ENCODE measurements around the gene IL12RB2.

IL12RB2 gene, protein sequence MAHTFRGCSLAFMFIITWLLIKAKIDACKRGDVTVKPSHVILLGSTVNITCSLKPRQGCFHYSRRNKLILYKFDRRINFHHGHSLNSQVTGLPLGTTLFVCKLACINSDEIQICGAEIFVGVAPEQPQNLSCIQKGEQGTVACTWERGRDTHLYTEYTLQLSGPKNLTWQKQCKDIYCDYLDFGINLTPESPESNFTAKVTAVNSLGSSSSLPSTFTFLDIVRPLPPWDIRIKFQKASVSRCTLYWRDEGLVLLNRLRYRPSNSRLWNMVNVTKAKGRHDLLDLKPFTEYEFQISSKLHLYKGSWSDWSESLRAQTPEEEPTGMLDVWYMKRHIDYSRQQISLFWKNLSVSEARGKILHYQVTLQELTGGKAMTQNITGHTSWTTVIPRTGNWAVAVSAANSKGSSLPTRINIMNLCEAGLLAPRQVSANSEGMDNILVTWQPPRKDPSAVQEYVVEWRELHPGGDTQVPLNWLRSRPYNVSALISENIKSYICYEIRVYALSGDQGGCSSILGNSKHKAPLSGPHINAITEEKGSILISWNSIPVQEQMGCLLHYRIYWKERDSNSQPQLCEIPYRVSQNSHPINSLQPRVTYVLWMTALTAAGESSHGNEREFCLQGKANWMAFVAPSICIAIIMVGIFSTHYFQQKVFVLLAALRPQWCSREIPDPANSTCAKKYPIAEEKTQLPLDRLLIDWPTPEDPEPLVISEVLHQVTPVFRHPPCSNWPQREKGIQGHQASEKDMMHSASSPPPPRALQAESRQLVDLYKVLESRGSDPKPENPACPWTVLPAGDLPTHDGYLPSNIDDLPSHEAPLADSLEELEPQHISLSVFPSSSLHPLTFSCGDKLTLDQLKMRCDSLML

DNA sequence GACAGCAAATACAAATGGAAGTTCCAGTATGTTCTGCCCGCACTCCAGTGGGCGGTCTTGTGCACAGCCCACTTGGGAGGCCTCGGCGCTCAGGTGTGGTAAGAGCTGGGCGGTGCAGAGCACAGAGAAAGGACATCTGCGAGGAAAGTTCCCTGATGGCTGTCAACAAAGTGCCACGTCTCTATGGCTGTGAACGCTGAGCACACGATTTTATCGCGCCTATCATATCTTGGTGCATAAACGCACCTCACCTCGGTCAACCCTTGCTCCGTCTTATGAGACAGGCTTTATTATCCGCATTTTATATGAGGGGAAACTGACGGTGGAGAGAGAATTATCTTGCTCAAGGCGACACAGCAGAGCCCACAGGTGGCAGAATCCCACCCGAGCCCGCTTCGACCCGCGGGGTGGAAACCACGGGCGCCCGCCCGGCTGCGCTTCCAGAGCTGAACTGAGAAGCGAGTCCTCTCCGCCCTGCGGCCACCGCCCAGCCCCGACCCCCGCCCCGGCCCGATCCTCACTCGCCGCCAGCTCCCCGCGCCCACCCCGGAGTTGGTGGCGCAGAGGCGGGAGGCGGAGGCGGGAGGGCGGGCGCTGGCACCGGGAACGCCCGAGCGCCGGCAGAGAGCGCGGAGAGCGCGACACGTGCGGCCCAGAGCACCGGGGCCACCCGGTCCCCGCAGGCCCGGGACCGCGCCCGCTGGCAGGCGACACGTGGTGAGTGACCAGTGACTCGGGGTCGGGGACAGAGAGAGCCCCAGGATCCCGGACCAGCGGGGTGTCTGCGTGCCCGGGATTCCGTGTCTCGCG, at the start of gene IL12RB2:
Gene IL12RB2 (plus strand): TSS at position 623 of the 810 bp plus-strand sequence. CDS start 12,496 bp downstream, outside the sequence.
- peak; percentile 12 for DNase-seq

DNA sequence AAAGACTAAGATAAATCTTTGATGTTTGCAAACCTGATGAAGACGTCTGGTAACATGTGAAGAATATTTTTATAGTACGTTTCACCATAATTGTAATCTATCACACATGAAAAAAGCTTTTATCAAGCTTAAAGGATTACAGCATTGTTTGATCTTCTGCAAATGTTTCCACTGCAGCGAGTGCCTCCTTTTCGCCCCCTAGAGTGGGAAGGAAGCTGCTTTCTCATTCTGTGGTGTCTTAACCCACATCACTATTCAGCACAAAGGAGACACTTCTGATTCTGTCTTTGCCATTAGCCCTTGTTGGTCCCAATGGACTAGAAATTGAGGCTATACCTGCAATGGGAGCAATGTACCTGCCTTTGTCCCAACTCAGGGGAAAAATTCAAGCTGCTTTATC, 46.0 kb upstream of the IL12RB2 start:
- peak; percentile 19 for DNase-seq

DNA sequence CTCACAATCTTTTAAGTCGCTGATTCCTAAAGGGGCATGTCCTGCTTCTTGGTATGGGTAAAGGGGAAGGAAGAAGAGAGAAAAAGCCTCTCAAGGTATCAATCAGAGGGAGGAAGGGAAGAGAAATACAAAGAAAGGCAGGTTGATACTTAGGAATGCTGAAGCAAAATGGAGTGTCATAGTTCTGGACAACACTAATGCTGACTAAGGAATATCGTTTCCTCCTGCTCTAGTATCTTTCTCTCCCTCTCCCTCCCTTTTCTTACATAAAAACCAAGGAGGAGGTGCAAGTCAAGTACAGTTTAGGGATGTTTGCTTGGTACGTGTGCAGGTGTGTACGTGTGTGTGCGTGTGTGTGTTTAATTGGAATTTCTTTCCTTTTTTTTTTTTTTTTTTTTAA, 44.9 kb upstream of the IL12RB2 start:
- DNase-seq: no peak

DNA sequence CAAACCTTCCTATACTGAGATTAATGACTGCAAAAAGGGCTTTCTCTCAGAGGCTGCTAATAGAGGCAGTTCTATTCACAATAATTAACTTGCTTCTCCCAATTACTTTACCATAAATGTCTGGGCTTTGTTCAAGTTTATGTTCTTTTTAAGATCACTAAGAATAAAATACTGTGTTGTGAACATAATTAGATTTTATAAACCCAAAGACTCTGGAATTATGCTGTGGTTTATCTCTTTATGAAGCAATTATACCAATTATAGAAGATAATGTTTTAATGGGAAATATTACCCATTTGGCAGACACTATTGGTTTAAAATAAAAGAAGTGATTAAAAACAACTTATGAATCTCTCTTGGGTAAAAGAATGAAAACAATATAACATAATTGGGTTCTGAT, 43.5 kb upstream of the IL12RB2 start:
- no peak for DNase-seq

DNA sequence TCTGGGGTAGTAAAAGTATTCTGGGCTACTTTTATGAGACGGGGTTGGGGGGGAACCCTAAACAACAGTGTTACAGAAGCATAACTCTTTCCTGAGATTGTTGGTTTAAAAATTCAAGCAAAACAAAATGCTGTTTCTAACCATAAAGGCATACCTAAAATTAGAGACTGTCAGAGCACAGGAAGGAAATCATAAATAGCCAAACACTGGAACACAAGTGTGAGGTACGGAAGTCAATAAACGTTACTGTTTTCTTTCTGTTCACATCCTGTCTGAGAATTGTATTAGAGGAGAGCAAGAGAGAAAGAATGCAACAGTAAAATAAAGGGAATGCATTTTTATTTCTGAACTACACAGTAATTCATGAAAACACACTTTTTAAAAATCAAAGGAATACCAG, 42.8 kb upstream of the IL12RB2 start:
- no peak for DNase-seq

DNA sequence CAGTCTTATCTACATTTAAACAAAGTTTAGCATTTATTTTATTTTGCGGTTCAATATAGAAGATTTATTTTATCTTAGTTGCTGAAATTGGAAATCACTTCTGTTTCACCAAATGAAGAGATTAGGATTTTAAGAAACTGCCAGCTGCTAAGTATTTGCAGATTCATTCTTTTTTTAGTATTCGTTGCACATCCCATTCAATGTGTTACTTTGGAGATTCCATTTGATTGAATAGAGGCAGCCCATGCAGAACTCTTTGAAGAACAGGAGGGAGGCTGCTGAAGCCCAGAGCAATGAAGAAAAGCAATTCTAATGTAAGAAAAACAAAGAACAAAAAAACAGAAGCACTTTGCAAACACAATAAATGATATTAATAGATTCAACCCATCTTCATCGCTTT, 38.6 kb upstream of the IL12RB2 start:
- DNase-seq: no peak

DNA sequence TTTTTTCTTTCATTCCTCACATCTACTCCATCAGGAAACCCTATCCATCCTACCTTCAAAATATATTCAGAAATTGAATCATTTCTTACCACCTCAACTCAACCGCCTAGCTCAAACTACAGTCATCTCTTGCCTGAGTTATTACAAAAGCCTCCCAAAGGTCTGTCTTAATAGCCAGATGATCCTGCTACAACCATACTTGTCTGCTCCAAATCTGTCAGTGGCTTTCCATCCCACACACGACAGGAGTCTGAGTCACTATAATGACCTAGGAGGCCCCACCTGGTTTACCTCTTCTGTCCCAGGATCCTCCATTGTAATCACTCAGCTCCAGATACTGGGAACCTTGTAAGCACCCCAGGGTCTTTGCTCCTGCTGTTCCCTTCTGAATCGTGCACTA, 37.1 kb upstream of the IL12RB2 start:
- no peak for DNase-seq

DNA sequence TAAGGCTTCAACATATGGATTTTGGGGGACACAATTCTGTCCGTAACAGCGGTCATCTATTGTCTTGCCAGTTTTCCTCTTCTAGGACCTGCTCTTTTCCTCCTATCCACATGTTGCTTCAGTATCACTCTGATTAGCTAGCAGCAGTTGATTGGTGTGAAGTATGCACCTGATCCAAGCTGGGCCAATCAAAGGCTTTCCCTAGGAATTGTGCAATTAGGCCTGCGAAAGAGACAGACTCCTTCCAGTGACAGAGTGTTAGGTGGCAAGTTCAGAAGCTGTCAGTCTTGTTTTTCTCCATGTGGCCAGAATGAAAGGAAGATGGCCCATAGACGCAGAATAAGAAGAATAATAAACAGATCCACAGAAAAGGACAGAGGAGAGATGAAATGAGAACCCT, 34.1 kb upstream of the IL12RB2 start:
- DNase-seq: no peak

DNA sequence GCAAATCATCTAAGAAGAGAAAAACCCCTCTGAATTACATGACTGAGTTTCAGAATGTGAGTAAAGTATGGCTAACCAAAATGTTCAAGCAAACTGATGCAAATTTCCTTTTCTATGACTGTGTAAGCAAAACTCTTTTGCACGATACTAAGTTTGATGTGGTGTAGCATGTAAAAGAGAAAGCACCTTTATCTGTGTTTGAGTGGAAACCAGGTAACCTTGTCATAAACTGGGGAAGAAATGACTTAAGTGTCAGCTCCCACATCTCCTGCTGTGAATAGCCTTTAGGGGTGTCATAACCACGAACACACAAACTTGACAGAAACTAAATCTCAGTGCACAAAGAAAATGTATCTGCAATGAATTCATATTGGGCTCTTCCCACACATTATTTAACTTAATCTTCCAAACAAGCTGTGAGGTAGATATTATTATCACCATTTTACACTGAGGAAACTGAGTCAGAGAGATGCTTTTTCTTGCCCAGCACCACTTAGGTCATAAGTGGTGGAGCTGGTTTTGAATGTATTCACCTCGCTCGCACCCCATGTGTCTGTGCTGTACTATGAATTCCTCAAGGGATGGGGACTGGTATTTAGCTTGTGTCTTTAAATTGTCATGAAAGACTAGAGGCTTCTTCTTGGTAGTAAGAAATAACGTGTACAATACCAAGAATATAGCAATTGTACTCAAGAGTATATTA, 32.9 kb upstream of the IL12RB2 start:
- DNase-seq: no peak

DNA sequence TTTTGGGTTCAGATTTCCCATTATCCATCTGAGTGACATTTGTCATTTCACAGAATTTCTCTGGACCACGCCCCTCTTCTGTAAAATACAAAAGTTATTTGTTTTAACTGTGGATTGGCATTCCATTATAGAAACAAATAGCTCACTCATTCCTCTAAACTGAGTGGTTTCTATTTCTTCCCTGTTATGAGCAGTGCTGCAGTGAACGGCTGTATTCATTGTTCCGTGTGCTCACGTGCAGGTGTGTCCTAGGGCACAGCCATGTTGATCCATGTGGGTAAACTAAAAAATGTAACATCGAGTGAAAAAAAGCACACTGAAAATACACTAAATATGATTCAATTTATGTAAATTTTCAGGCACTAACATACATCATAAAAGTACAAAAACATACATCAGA, 27.0 kb upstream of the IL12RB2 start:
- DNase-seq: no peak

DNA sequence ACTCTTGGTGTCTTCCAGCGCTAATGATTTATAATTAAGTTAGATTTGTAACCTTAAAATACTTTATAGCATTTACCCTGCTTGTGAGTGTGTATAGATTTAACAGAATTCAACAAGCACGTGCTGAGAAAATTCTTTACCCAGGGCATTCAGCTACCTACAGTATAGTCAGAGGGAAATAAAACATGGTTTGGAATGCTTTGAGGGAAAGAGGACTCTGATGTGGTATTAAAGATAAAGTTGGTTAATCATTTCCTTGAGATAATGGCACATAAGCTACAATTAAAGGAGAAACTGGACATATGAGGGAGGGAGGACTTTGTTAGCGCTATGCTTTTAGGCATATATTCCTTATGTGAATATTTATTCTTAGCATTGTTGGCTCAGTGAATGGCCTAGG, 26.4 kb upstream of the IL12RB2 start:
- no peak for DNase-seq

DNA sequence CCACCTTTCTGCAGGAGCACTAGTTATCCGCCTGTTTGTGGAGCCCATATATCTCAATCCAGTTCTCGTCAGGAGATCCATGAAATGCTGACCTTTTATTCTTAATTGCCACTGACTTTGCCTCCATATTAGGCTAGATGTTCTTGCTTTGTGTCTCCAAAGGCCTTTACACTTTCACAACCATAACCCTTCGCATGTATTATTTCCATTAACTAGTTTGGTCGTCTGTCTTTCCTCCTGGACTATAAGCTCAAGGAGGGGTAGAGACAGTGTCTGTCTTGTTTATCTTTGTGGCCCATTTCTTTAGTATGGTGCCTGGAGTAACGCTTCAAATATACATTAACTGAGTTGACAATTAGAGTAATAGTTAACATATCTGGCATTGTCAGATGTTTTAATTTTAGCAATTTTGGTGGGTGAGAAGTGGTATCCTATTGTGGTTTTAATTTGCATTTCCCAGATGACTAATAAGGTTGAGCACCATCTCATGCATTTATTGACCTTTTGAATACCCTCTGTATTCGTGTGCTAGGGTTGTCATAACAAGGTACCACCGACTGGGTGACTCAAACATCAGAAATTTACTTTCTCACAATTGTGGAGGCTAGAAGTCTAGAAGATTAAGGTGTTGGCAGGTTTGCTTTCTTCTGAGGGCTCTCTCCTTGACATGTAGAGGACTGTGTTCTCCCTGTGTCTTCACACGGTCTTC, 21.7 kb upstream of the IL12RB2 start:
- no peak for DNase-seq

DNA sequence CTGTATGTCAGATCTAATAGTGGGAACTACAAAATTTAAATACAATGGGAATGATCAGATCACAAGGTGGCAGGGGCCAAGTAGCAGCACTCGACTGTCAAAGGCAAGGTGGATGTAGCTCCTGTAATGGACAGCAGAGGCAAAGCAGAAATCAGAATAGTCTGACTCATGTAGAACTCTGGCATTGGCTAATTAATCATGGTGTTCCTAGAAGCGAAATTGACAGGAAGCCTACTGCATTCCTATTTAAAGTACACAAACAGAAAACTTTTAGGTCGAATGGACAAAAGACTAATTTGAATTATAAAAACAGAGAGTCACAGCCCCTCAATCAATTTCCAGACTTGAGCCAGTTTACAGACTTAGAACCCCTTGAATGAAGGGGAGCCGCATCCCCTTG, 17.4 kb upstream of the IL12RB2 start:
- DNase-seq: no peak

DNA sequence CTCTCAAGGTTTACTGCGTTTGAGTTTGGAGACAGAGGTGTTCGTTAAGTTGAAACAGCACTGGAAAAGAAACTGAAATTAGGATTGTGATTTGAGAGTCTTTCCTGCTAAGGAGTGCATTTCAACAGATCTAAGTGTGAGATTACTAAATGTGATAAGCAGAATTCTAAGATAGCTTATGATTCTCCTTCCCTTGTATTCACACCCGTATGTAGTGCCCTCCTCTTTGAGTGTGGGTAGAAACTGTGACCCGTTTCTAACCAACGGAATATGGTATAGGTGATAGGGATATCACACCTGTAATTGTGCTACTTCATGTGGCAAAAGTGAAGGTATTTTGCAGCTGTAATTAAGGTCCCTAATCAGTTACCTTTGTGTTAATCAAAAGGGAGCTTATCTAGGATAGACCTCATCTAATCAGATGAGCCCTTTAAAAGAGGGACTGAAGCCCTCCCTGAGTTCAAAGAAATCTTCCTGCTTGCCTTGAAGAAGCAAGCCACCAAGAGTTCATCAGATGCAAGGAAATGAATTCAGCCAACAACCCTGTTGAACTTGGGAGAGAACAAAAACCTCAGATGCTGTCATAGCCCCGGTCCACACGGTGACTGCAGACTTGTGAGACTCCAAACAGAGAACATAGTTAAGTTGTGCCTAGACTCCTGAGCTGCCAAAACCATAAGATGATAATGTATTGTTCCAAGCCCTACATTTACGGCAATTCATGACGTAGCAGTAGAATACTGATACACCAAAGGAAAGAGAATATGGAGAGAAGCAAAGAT, 12.6 kb upstream of the IL12RB2 start:
- no peak for DNase-seq

DNA sequence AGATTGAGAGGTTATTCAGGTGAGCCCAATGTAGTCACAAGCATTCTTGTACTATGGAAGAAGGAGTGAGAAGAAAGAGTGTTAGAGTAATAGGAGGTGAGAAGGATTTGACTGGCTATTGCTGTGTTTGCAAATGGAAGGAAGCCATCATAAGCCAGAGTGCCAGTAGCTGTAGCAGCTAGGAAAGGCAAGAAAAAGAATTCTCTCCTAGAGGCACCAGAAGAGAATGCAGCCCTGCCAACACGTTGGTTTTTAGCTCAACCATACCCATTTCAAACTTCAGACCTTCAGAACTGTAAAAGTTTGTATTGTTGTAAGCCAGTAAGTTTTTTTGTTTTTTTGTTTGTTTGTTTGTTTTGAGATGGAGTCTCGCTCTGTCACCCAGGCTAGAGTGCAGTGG, 8.9 kb upstream of the IL12RB2 start:
- no peak for DNase-seq

DNA sequence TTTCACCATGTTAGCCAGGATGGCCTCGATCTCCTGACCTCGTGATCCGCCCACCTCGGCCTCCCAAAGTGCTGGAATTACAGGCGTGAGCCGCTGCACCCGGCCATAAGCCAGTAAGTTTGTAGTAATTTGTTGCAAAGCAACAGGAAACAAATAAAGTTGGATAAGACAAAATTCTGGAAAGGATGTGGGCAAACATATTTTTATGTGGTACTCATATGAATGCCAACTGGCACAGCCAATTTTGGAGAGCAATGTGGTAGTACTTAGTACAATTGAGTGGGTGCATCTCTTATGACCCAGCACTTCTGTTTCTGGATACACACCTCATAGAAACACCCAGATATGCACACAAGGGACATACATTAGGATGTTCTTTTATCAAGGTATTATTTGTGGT, 8.4 kb upstream of the IL12RB2 start:
- no peak for DNase-seq

DNA sequence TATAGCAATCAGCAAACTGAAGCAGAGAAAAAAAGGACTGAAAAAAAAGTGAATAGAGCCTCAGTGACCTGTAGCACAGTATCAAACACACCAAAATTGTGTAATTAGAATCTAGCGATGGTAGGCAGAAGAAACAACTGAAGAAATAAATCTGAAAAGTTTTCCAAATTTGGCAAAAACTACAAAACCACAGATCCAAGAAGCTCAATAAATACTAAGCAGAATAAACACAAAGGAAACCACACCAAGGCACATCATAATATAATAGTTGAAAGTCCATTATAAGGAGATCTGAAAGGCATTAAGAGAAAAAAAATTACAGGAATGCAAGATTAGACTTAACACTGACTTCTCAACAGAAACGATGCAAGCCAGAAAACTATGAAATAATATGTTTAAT, 7.1 kb upstream of the IL12RB2 start:
- DNase-seq: no peak

DNA sequence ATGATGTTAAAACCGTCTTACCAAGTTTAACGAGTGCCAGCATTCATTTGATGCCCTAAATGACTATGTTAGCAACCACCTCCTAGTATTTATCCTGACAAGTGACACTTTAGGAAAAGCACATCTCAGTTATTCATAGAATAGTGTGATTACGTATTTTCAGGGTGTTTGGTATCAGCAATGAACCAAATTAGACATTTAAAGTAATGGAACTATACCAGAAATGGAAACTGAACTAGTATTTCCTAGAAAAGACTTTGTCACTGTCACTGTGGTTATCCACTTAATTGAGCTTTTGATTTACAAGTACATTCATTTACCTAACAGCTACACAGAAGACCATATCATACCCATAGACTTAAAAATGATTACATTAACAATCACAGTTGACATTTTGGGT, 3.6 kb upstream of the IL12RB2 start:
- DNase-seq: no peak

DNA sequence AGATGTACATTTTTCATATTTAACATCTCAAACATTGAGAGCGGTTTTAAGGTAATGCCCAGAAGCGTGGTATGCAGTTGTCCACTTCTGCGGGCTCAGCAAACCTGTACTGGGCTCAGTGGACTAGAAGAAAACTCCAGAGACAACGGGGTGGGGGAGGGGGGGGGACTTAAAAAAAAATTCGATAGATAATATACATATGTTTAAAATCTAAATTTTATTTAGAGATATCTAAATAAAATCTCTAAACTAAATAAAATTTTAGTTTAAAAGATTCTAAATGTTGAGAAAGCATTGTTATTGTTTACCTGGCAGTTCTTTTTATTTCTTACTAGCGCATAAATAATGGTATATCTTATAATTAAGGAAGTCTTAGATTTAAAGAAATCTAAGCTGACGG, 1.1 kb upstream of the IL12RB2 start:
- no peak for DNase-seq

DNA sequence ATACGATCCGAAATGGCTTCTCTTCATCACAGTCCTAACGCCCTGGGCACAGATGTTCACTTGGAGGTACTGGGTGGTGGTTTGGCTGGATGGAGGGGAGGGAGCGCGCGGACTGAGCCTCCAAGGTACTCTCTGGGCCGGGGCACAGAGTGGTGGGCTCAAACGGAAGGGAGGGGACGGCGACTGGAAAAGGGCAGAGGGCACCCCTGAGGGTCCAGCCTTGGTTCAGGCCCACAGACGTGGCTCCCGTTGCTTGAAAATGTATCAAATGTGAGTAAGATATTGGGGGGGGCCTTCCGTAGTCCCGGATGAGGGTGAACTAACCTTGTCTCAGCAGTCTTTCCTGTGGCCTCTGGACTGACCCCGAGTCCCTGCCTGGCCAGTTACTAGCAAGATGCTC, 463 bp downstream of the IL12RB2 start:
- DNase-seq: no peak

DNA sequence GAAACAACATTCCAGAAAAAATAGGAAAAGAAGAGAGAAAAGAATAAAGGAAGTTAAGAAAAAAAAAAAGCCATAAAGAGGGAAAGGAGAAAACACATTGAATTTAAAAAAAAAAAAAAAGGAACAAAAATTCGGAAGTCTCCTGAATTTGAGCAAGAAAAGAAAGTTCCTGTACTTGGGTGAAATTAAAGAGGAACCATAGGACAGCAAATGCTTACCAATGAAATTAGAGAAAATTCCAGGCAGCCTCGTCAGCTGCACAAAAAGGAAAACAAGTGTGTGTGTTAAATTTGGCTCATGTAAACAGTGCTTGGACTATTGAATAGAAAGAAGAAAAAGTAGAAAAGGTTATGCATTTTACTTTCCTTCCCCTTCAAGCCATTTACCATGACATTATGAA, 4.9 kb downstream of the IL12RB2 start:
- DNase-seq: no peak
